A673 (cell line): ENCODE data around the gene CEACAM18. TPM values are rescaled to one million over a fixed set of nuclear protein-coding genes. Genes with fewer than 3 reads are reported as not detected.

Experiments used
- BruUV-seq: library from RNA; stranded (reverse); fragments of 400-500 nt; replicated peaks from 2 replicates; lab custom pipeline; 2021; lab: Mats Ljungman, UMichigan
- CTCF ChIA-PET: fragments of 300-600 bp; sonication (Branson Sonifier 250); formaldehyde crosslinking; loops from one replicate; lab custom pipeline; 2022; ENCODE audit warnings: antibody characterized with exemption; lab: Charles Lee
- POLR2A ChIA-PET: fragments of 300-600 bp; sonication (Branson Sonifier 250); formaldehyde crosslinking; loops from one replicate; lab custom pipeline; 2022; ENCODE audit warnings: antibody characterized with exemption; ENCODE audit not compliant: low non-redundant PET; lab: Charles Lee
- DNase-seq: peaks from one replicate; pipeline ENCODE4 v3.0.0-alpha.2; 2015; ENCODE audit warnings: low spot score
- H3K27ac ChIP-seq: fragments of 200-600 bp; sonication (generic); 2 replicates; pipeline ENCODE4 v1.5.1; 2016; ENCODE audit warnings: mixed run types, low read depth, mild to moderate bottlenecking, mixed read lengths, antibody characterized with exemption, low read length; ENCODE audit not compliant: poor library complexity, severe bottlenecking
- H3K27me3 ChIP-seq: fragments of 200-600 bp; sonication (generic); replicated peaks from 2 replicates; pipeline ENCODE4 v1.6.1; 2017; ENCODE audit warnings: mixed run types, low read depth, mild to moderate bottlenecking, mixed read lengths, antibody characterized with exemption, low read length; ENCODE audit not compliant: insufficient read depth, poor library complexity
- H3K36me3 ChIP-seq: fragments of 200-600 bp; sonication (generic); 2 replicates; pipeline ENCODE4 v1.6.1; 2016; ENCODE audit warnings: mixed run types, mild to moderate bottlenecking, mixed read lengths, antibody characterized with exemption, low read length; ENCODE audit not compliant: insufficient read depth, poor library complexity, severe bottlenecking
- H3K4me1 ChIP-seq: fragments of 200-600 bp; sonication (generic); 2 replicates; pipeline ENCODE4 v1.6.1; 2017; ENCODE audit warnings: mixed run types, mild to moderate bottlenecking, mixed read lengths, antibody characterized with exemption, low read length; ENCODE audit not compliant: insufficient read depth, poor library complexity, severe bottlenecking
- H3K4me3 ChIP-seq: fragments of 200-600 bp; sonication (generic); 2 replicates; pipeline ENCODE4 v1.5.1; 2016; ENCODE audit warnings: low read depth, mixed run types, mild to moderate bottlenecking, mixed read lengths, low read length; ENCODE audit not compliant: poor library complexity, severe bottlenecking
- H3K9me3 ChIP-seq: fragments of 200-600 bp; sonication (generic); 2 replicates; pipeline ENCODE4 v1.6.1; 2016; ENCODE audit warnings: mixed run types, low read depth, mild to moderate bottlenecking, mixed read lengths, antibody characterized with exemption, low read length; ENCODE audit not compliant: poor library complexity, severe bottlenecking
- EZH2 ChIP-seq: fragments of 200-600 bp; sonication (generic); IDR thresholded peaks from 2 replicates; pipeline ENCODE4 v1.6.1; 2017; ENCODE audit warnings: borderline replicate concordance, low read depth, mild to moderate bottlenecking, mixed read lengths, antibody characterized with exemption, low read length; ENCODE audit not compliant: poor library complexity, severe bottlenecking
- intact Hi-C: fragments of 100-400 bp; cut with micrococcal nuclease; formaldehyde crosslinking; loops from one replicate; pipeline ENCODE4 v1.10.0; 2022; ENCODE audit not compliant: unreplicated experiment
- total RNA-seq: library from RNA; stranded (reverse); gene quantifications from 2 replicates; pipeline ENCODE4 v1.2.3, GENCODE V29; 2021
- TF ChIP-seq, protein P1 (sequence below): fragments of 300-800, 200-600 bp; sonication (generic); conservative IDR thresholded peaks from 2 replicates; pipeline ENCODE4 v1.5.1; 2017; ENCODE audit warnings: low read depth, mild to moderate bottlenecking, antibody characterized with exemption, low read length, moderate library complexity, mixed read lengths

The CEACAM18 gene
- total RNA-seq, 1 experiment from 2014 or later: not detected

GRCh38 chr19:51521781-51522180 lies 43.4 kb downstream of the CEACAM18 start:
- H3K4me1 ChIP-seq: no peaks in the 10 kb centered on the region
- H3K4me3 ChIP-seq: no peak overlapping the region
- no peak for DNase-seq
- no peaks in the 10 kb centered on the region for H3K9me3 ChIP-seq
- H3K36me3 ChIP-seq: no peaks in the 10 kb centered on the region
- H3K27ac ChIP-seq: no peak overlapping the region
- TF ChIP-seq, protein P1, sequence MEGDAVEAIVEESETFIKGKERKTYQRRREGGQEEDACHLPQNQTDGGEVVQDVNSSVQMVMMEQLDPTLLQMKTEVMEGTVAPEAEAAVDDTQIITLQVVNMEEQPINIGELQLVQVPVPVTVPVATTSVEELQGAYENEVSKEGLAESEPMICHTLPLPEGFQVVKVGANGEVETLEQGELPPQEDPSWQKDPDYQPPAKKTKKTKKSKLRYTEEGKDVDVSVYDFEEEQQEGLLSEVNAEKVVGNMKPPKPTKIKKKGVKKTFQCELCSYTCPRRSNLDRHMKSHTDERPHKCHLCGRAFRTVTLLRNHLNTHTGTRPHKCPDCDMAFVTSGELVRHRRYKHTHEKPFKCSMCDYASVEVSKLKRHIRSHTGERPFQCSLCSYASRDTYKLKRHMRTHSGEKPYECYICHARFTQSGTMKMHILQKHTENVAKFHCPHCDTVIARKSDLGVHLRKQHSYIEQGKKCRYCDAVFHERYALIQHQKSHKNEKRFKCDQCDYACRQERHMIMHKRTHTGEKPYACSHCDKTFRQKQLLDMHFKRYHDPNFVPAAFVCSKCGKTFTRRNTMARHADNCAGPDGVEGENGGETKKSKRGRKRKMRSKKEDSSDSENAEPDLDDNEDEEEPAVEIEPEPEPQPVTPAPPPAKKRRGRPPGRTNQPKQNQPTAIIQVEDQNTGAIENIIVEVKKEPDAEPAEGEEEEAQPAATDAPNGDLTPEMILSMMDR: no peak
- no peak for TF ChIP-seq EZH2
- intact Hi-C loops: no loop called here
- peaks cover 14% of the 10 kb centered on the region for H3K27me3 ChIP-seq
- CTCF ChIA-PET: no interaction called here
- BruUV-seq: no TSS peak
- POLR2A ChIA-PET: no interaction called here

DNA sequence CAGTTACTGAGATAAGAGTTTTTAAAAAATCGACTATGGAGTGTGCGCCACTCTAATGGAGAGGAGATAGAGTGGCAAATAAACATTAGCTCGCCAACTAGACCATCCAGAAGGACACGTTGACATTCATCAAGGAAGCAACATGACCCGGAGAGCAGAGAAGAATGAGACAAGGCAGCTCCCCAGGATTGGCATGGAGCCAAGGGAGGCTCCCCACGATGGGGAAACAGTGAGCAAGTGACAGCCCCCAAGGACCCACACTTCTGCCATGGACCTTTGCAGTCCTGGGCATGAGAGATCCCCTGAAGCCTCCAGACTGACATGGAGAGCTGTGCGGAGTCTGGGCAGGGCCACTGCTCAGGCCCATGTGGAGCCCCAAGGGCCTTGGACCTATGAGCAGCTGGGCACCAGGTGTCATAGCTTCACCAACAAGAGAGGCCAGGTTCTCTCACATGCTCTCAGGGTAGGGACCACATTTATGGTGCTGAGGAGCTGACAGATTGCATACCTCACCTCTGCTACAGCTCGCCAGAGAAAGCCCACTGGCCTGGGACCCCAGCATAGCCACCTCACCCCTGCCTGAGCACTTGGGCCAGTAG lies 46.4 kb downstream of the CEACAM18 start:
- intact Hi-C loops: no loop called here
- TF ChIP-seq, protein P1: no peak
- no peak for TF ChIP-seq EZH2
- Histone ChIP-seq H3K4me1 (no peaks in the 10 kb centered on the region), H3K27ac (no peak overlapping the region), H3K36me3 (no peaks in the 10 kb centered on the region), H3K4me3 (no peak overlapping the region), H3K27me3 (peaks cover 43% of the 10 kb centered on the region), H3K9me3 (no peaks in the 10 kb centered on the region)
- ChIA-PET POLR2A (no interaction called here), CTCF (no interaction called here)
- no peak for DNase-seq
- BruUV-seq: no TSS peak

DNA sequence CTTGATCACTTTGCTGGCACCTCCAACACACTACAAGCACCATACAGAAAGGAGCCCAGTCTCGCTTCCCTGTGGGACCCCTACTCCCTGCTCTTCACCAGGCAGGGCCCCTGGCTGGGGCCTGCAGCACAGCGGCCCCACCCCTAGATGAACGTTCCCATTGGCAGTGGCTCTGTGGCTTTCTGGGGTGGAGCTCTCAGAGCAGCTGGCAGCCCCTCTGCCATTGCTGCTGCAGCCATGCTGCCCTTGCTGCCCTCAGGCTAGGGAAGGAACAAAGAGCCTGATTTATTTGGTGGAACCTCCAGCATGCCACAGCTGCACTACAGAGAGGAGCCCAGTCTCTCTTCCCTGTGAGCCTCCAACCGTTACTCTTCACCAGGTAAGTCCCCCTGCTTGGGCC lies 47.3 kb downstream of the CEACAM18 start:
- no peak overlapping the region for H3K27ac ChIP-seq
- H3K27me3 ChIP-seq: peaks cover 52% of the 10 kb centered on the region
- ChIA-PET CTCF (no interaction called here), POLR2A (no interaction called here)
- no TSS peak for BruUV-seq
- H3K4me3 ChIP-seq: no peak overlapping the region
- DNase-seq: no peak
- H3K36me3 ChIP-seq: no peaks in the 10 kb centered on the region
- no peaks in the 10 kb centered on the region for H3K4me1 ChIP-seq
- TF ChIP-seq, protein P1: no peak
- no peak for TF ChIP-seq EZH2
- H3K9me3 ChIP-seq: no peaks in the 10 kb centered on the region
- intact Hi-C loops: no loop called here
